ENCODE results near the gene TMEFF2.

DNA sequence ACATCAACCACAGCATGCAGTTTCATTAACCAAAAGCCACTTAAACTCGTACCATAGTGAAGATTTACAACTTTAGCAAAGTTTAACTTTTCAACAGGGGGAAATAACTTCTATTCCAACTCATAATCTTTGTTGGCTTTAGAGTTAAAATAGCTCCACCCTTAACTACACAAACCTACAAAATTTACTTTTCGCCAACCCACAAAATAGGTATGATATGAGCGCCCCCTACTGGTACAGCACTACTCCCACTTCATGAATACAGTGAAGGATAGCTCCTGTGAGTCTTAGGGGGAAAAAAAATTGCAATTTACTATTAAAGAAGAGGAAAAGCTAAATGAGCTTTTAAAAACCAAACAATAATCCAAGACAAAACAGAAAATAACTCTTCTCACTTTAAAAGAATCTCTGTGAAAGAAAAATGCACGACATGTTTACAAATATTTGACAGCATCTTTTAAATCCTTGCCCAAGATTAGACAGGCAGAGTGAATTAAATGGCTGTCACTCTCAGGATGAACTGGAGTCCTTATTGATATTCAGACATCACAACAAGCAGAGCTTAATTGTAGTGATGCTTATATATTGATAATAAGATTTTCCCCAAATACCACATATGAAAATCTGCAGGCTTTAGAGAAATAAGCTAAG, 32.2 kb downstream of the TMEFF2 start:
- TF ChIP-seq CTCF (IDR thresholded peaks at IDR 0.05; ENCODE audit: control extremely low read depth in 1 of 3, insufficient read depth in 1 of 3, low read depth in 1 of 3, low read length in 3 of 3) (peak in 2 of 3 experiments; percentile 67 to 79; a peak in 3 of 4 replicates), EZH2 (IDR thresholded peaks at IDR 0.05; ENCODE audit: low read depth, low read length, severe bottlenecking) (no peak), RAD21 (IDR thresholded peaks at IDR 0.05 in 1 of 2, conservative IDR thresholded peaks at IDR 0.05 in 1 of 2; ENCODE audit: low read depth in 2 of 2, low read length in 2 of 2) (peak; percentile 92 to 94), RXRA (IDR thresholded peaks at IDR 0.05; ENCODE audit: insufficient read depth, low read depth, low read length) (no peak), TAF1 (IDR thresholded peaks at IDR 0.05; ENCODE audit: low read depth, low read length) (no peak), POU5F1 (IDR thresholded peaks at IDR 0.05; ENCODE audit: low read depth, low read length) (no peak), EP300 (IDR thresholded peaks at IDR 0.05; ENCODE audit: borderline replicate concordance in 1 of 2, low read depth in 2 of 2, low read length in 2 of 2) (no peak), KDM5A (IDR thresholded peaks at IDR 0.05; ENCODE audit: low read length) (no peak), TEAD4 (IDR thresholded peaks at IDR 0.05; ENCODE audit: low read depth, low read length) (no peak), POLR2AphosphoS5 (IDR thresholded peaks at IDR 0.05; ENCODE audit: low read depth, low read length) (no peak), HDAC2 (IDR thresholded peaks at IDR 0.05; ENCODE audit: borderline replicate concordance in 1 of 2, low read depth in 2 of 2, low read length in 2 of 2) (no peak), POLR2A (IDR thresholded peaks at IDR 0.05; ENCODE audit: control extremely low read depth in 1 of 2, low read depth in 2 of 2, low read length in 2 of 2) (no peak), BACH1 (IDR thresholded peaks at IDR 0.05; ENCODE audit: low read length) (no peak)
- TF ChIP-seq, protein P1, sequence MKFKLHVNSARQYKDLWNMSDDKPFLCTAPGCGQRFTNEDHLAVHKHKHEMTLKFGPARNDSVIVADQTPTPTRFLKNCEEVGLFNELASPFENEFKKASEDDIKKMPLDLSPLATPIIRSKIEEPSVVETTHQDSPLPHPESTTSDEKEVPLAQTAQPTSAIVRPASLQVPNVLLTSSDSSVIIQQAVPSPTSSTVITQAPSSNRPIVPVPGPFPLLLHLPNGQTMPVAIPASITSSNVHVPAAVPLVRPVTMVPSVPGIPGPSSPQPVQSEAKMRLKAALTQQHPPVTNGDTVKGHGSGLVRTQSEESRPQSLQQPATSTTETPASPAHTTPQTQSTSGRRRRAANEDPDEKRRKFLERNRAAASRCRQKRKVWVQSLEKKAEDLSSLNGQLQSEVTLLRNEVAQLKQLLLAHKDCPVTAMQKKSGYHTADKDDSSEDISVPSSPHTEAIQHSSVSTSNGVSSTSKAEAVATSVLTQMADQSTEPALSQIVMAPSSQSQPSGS (IDR thresholded peaks at IDR 0.05; ENCODE audit: low read length), result no peak

Data from H1 (cell line).